NCI-H2107 treated with DMSO at 0.1 percent for 48 hours (cell line): ENCODE measurements around the gene GPR27.

Experiments used
- DNase-seq: peaks from one replicate; lab custom pipeline; 2025; ENCODE audit not compliant: unreplicated experiment; lab: John Stamatoyannopoulos, UW

The GPR27 gene

GRCh38 chr3:71753701-71754609, at the start of gene GPR27:
TSS of gene GPR27 (plus strand) at chr3:71753855. CDS start at chr3:71754050, 195 bp downstream.
- DNase-seq: no peak

- no peak for DNase-seq
Measured at GRCh38 chr3:71704915-71705314, 48.7 kb upstream of the GPR27 start.

GRCh38 chr3:71705681-71706080, 48.0 kb upstream of the GPR27 start:
- DNase-seq: no peak

GRCh38 chr3:71707595-71707994, 46.1 kb upstream of the GPR27 start:
- DNase-seq: no peak

GRCh38 chr3:71708476-71709105, 45.1 kb upstream of the GPR27 start:
- no peak for DNase-seq

GRCh38 chr3:71709908-71710511, 43.6 kb upstream of the GPR27 start:
- DNase-seq: no peak

GRCh38 chr3:71710906-71711494, 42.7 kb upstream of the GPR27 start:
- DNase-seq: peak; percentile 5

- peak; percentile 91 for DNase-seq
Measured at GRCh38 chr3:71713041-71713440, 40.6 kb upstream of the GPR27 start.

- peak; percentile 25 for DNase-seq
Measured at GRCh38 chr3:71714595-71714994, 39.1 kb upstream of the GPR27 start.

- DNase-seq: no peak
Measured at GRCh38 chr3:71718072-71718471, 35.6 kb upstream of the GPR27 start.

GRCh38 chr3:71721002-71721401, 32.7 kb upstream of the GPR27 start:
- DNase-seq: no peak

- DNase-seq: no peak
Measured at GRCh38 chr3:71721651-71722157, 32.0 kb upstream of the GPR27 start.

- no peak for DNase-seq
Measured at GRCh38 chr3:71722693-71723092, 31.0 kb upstream of the GPR27 start.

GRCh38 chr3:71723452-71724170, 30.0 kb upstream of the GPR27 start:
- DNase-seq: peak; percentile 19

- DNase-seq: no peak
Measured at GRCh38 chr3:71724171-71724453, 29.5 kb upstream of the GPR27 start.

- no peak for DNase-seq
Measured at GRCh38 chr3:71724584-71725270, 28.9 kb upstream of the GPR27 start.

GRCh38 chr3:71725271-71725991, 28.2 kb upstream of the GPR27 start, which contains the start of gene EIF4E3:
TSS of gene EIF4E3 (minus strand) at chr3:71725402. CDS start at chr3:71725367, 35 bp downstream.
- DNase-seq: no peak

- no peak for DNase-seq
Measured at GRCh38 chr3:71726146-71726545, 27.5 kb upstream of the GPR27 start.

- DNase-seq: no peak
Measured at GRCh38 chr3:71728632-71729342, 24.9 kb upstream of the GPR27 start.
